RWPE2 (cell line): ENCODE data around the gene TMEM145.

Source experiments
- ATAC-seq: fragments of 200-7000 bp; cut with Tn5 transposase; 3 replicates; pipeline ENCODE4 v1.9.1; 2021; ENCODE audit warnings: low read depth
- DNase-seq: peaks from one replicate; pipeline ENCODE4 v3.0.0-alpha.2; 2020; ENCODE audit warnings: low spot score
- H3K27ac ChIP-seq: fragments of 450-650 bp; 2 replicates; pipeline ENCODE4 v1.5.1; 2017; ENCODE audit warnings: mild to moderate bottlenecking; ENCODE audit not compliant: poor library complexity, severe bottlenecking
- H3K27me3 ChIP-seq: fragments of 250-450 bp; sonication (Bioruptor Pico); 2 replicates; pipeline ENCODE4 v1.5.1; 2021; ENCODE audit warnings: mild to moderate bottlenecking, moderate library complexity; ENCODE audit not compliant: insufficient read depth, poor library complexity, severe bottlenecking
- H3K36me3 ChIP-seq: fragments of 250-450 bp; sonication (Bioruptor Pico); 2 replicates; pipeline ENCODE4 v1.5.1; 2020; ENCODE audit warnings: low read depth, mild to moderate bottlenecking, moderate library complexity
- H3K4me1 ChIP-seq: fragments of 250-450 bp; sonication (Bioruptor Pico); 2 replicates; pipeline ENCODE4 v1.5.1; 2021; ENCODE audit warnings: mild to moderate bottlenecking, moderate library complexity; ENCODE audit not compliant: insufficient read depth, poor library complexity, severe bottlenecking
- H3K4me3 ChIP-seq: fragments of 250-450 bp; sonication (Bioruptor Pico); 2 replicates; pipeline ENCODE4 v1.5.1; 2021; ENCODE audit warnings: mild to moderate bottlenecking, moderate library complexity; ENCODE audit not compliant: severe bottlenecking
- H3K9me3 ChIP-seq: fragments of 250-450 bp; sonication (Bioruptor Pico); 2 replicates; pipeline ENCODE4 v1.5.1; 2021; ENCODE audit warnings: mild to moderate bottlenecking, moderate library complexity; ENCODE audit not compliant: severe bottlenecking
- TF ChIP-seq, protein P1 (sequence below): fragments of 450-650 bp; IDR thresholded peaks from one replicate; pipeline ENCODE4 v1.5.1; 2017; ENCODE audit warnings: mild to moderate bottlenecking, moderate library complexity; ENCODE audit not compliant: poor library complexity, severe bottlenecking

TMEM145 gene

DNA sequence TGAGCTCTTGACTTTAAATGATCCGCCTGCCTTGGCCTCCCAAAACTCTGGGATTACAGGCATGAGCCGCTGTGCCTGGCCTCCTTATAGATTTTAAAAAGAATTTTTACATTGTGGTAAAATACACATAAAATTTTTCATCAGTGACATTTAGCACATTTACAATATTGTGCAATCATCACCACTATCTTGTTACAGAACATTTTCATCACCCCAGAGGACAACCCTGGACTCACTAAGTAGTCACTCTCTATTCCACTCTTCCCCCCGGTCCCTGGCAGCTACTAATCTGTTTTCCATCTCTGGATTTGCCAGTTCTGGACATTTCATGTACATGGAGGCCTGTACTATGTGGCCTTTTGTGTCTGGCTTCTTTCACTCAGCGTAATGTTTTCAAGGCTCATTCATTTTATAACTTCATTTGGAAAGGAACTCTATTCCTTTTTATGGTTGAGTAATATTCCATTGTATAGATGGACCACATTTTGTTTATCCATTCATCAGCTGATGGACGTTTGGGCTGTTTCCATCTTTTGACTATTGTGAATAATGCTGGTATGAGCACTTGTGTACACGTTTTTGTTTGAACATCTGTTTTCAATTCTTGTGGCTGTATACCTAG is 32.2 kb downstream of the TMEM145 start:
- no peaks in the 10 kb centered on the region for H3K4me1 ChIP-seq
- TF ChIP-seq, protein P1, sequence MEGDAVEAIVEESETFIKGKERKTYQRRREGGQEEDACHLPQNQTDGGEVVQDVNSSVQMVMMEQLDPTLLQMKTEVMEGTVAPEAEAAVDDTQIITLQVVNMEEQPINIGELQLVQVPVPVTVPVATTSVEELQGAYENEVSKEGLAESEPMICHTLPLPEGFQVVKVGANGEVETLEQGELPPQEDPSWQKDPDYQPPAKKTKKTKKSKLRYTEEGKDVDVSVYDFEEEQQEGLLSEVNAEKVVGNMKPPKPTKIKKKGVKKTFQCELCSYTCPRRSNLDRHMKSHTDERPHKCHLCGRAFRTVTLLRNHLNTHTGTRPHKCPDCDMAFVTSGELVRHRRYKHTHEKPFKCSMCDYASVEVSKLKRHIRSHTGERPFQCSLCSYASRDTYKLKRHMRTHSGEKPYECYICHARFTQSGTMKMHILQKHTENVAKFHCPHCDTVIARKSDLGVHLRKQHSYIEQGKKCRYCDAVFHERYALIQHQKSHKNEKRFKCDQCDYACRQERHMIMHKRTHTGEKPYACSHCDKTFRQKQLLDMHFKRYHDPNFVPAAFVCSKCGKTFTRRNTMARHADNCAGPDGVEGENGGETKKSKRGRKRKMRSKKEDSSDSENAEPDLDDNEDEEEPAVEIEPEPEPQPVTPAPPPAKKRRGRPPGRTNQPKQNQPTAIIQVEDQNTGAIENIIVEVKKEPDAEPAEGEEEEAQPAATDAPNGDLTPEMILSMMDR = no peak
- H3K27me3 ChIP-seq = no peaks in the 10 kb centered on the region
- H3K36me3 ChIP-seq = no peaks in the 10 kb centered on the region
- H3K27ac ChIP-seq = no peak overlapping the region
- H3K4me3 ChIP-seq = no peak overlapping the region
- DNase-seq (no peak), ATAC-seq (no peak)
- H3K9me3 ChIP-seq = no peaks in the 10 kb centered on the region

DNA sequence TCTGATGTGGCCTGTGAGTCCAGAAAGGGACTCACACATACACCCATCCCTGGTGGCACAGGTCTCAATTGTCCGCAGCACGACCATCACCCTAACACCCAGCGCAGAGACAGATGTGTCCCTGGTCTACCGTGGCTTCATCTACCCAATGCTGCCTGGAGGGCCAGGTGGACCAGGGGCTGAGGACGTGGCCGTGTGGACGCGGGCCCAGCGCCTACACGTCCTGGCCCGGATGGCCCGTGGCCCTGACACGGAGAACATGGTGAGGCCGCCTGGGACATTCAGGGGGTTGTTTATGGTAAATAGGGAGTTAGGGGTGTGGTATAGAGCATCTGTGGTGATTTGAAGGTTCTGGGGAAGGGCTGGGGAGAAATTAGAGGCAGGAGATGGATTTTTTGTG is 35.1 kb downstream of the TMEM145 start:
- no peak for DNase-seq
- Histone ChIP-seq H3K9me3 (no peaks in the 10 kb centered on the region), H3K4me1 (no peaks in the 10 kb centered on the region), H3K27me3 (no peaks in the 10 kb centered on the region), H3K36me3 (no peaks in the 10 kb centered on the region), H3K4me3 (no peak overlapping the region), H3K27ac (no peak overlapping the region)
- TF ChIP-seq, protein P1 = no peak
- no peak for ATAC-seq

DNA sequence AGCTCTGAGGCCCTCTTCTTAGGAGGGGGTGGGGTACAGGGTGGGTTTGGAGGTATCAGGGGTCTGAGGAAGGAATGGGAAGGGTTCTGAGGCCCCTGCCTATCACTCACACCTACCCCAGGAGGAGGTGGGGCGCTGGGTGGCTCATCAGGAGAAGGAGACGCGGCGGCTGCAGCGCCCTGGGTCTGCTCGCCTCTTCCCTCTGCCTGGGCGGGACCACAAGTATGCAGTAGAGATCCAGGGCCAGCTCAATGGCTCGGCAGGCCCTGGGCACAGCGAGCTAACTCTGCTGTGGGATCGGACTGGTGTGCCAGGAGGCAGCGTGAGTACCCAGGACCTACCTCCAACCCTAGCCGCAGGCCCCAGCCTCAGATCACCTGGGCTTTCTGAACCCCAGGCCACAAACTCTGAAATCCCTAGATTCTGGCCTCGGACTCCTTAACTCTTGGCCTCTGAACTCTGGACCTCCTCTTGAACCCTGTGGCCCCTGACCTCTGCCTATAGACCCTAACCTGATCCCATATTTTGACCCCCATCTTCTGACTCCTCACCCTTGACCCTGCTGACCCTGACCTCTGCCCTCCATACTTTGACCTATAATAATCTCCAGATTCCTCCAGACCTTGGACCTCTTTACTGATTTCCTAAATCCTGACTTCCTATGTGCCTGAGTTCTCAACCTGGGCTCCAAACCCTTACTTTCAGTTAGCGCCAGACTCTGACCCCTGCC is 36.4 kb downstream of the TMEM145 start:
- Histone ChIP-seq H3K27me3 (no peaks in the 10 kb centered on the region), H3K4me1 (no peaks in the 10 kb centered on the region), H3K4me3 (no peak overlapping the region), H3K27ac (no peak overlapping the region), H3K36me3 (no peaks in the 10 kb centered on the region), H3K9me3 (no peaks in the 10 kb centered on the region)
- ATAC-seq = no peak
- TF ChIP-seq, protein P1 = no peak
- DNase-seq = no peak

DNA sequence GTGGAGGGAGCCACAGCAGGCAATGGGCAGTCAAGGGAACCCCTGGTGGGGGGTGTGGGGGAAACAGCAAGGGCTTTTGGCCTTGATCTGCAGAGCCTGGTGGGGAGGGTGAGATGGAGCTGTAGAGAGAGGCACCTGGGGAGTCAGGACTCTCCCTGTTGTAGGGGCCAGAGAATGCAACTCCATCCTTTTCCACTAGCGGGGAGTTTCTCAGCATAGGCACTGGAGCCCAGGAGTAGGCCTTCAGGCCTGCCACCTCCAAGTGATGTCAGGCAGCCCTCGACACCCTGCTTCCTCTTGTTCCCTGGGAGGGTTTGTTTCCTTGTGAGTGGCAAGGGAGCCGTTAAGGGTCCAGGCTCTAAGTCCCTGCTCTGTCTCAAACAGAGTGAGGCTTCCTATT is 37.3 kb downstream of the TMEM145 start:
- Histone ChIP-seq H3K36me3 (no peaks in the 10 kb centered on the region), H3K9me3 (no peaks in the 10 kb centered on the region), H3K4me1 (no peaks in the 10 kb centered on the region), H3K27ac (no peak overlapping the region), H3K4me3 (no peak overlapping the region), H3K27me3 (no peaks in the 10 kb centered on the region)
- ATAC-seq (peak; percentile 12; the same call in 1 of the 3 replicates), DNase-seq (no peak)
- TF ChIP-seq, protein P1 = no peak
